ENCODE results near the gene FBXO39.
"Not testable (repeated sequence)": the region's sequence is repeated elsewhere in the genome, so short reads cannot be mapped to it uniquely, and the experiment has no call there.

FBXO39 gene

GRCh38 chr17:6775871-6776405, at the start of gene FBXO39:
Gene FBXO39, plus strand, starts transcription at chr17:6776215. Its CDS starts 3,654 bp downstream, at chr17:6779869.
- no peak for DNase-seq

GRCh38 chr17:6729531-6729930, 46.5 kb upstream of the FBXO39 start:
- DNase-seq = no peak

GRCh38 chr17:6746665-6747064, 29.4 kb upstream of the FBXO39 start:
- not testable (repeated sequence) for DNase-seq

GRCh38 chr17:6748617-6749016, 27.4 kb upstream of the FBXO39 start:
- no peak for DNase-seq

- no peak for DNase-seq
Observed at GRCh38 chr17:6749519-6749918, 26.5 kb upstream of the FBXO39 start.

GRCh38 chr17:6752068-6752909, 23.7 kb upstream of the FBXO39 start:
- DNase-seq = no peak

GRCh38 chr17:6753006-6753445, 23.0 kb upstream of the FBXO39 start:
- no peak for DNase-seq

GRCh38 chr17:6753546-6753945, 22.5 kb upstream of the FBXO39 start:
- DNase-seq = no peak

- no peak for DNase-seq
Observed at GRCh38 chr17:6755281-6755680, 20.7 kb upstream of the FBXO39 start.

GRCh38 chr17:6755731-6756184, 20.3 kb upstream of the FBXO39 start, which contains the start of gene XAF1:
Gene XAF1, plus strand, starts transcription at chr17:6756046. Its CDS starts 33 bp downstream, at chr17:6756079.
- no peak for DNase-seq

- no peak for DNase-seq
Observed at GRCh38 chr17:6756425-6757031, 19.5 kb upstream of the FBXO39 start.

GRCh38 chr17:6757747-6758146, 18.3 kb upstream of the FBXO39 start:
- DNase-seq = no peak

- no peak for DNase-seq
Observed at GRCh38 chr17:6761779-6762178, 14.2 kb upstream of the FBXO39 start.

GRCh38 chr17:6768447-6768846, 7.6 kb upstream of the FBXO39 start:
- no peak for DNase-seq

- DNase-seq = no peak
Observed at GRCh38 chr17:6772016-6772415, 4.0 kb upstream of the FBXO39 start.

- DNase-seq = not testable (repeated sequence)
Observed at GRCh38 chr17:6774906-6775305, 1.1 kb upstream of the FBXO39 start.

- no peak for DNase-seq
Observed at GRCh38 chr17:6779411-6779810, 3.4 kb downstream of the FBXO39 start.

GRCh38 chr17:6780001-6780400, 4.0 kb downstream of the FBXO39 start:
- no peak for DNase-seq

GRCh38 chr17:6780886-6781285, 4.9 kb downstream of the FBXO39 start:
- no peak for DNase-seq

- DNase-seq = no peak
Observed at GRCh38 chr17:6782244-6782643, 6.2 kb downstream of the FBXO39 start.

GRCh38 chr17:6786618-6787017, 10.6 kb downstream of the FBXO39 start:
- DNase-seq = no peak

- DNase-seq = no peak
Observed at GRCh38 chr17:6787081-6787693, 11.2 kb downstream of the FBXO39 start.

GRCh38 chr17:6789146-6789545, 13.1 kb downstream of the FBXO39 start:
- DNase-seq = no peak

Data from NCI-H510A treated with DMSO at 0.1 percent for 48 hours (cell line).